Measurements from ENCODE around the gene CASP2. TPM values are rescaled to one million over a fixed set of nuclear protein-coding genes. Genes with fewer than 3 reads are reported as not detected.

Gene CASP2
- total RNA-seq, 1 experiment from 2014 or later: 64.1 TPM

- H3K27ac ChIP-seq (ENCODE audit: low read depth, low read length): no peak overlapping the region
- H4K20me1 ChIP-seq (ENCODE audit: insufficient read depth): no peaks in the 10 kb centered on the region
- H3K27me3 ChIP-seq (ENCODE audit: insufficient read depth, low read length): no peaks in the 10 kb centered on the region
- H2AFZ ChIP-seq (ENCODE audit: low read depth, low read length, poor library complexity, severe bottlenecking): no peak overlapping the region
- H3K79me2 ChIP-seq (ENCODE audit: insufficient read depth, low read length): no peaks in the 10 kb centered on the region
- no peak overlapping the region for H3K4me3 ChIP-seq (replicated peaks in 1 of 2; ENCODE audit: low read depth in 1 of 2, low read length in 2 of 2)
- H3K9me3 ChIP-seq (ENCODE audit: control insufficient read depth in 1 of 2, insufficient read depth in 1 of 2, low read depth in 1 of 2, low read length in 2 of 2): no peaks in the 10 kb centered on the region
- no TSS peak for BruUV-seq (replicated peaks)
- H3K4me2 ChIP-seq (ENCODE audit: low read length): no peak overlapping the region
- POLR2A ChIA-PET: no interaction called here
- intact Hi-C loops (cut with micrococcal nuclease): no loop called here
- no peaks in the 10 kb centered on the region for H3K4me1 ChIP-seq (ENCODE audit: control insufficient read depth in 1 of 2, insufficient read depth in 2 of 2, low read length in 2 of 2)
- CTCF ChIA-PET: no interaction called here
- TF ChIP-seq ATF3 (IDR thresholded peaks at IDR 0.05) (no peak), MAX (IDR thresholded peaks at IDR 0.05) (no peak), ZBTB33 (IDR thresholded peaks at IDR 0.05; ENCODE audit: extremely low read depth, insufficient replicate concordance, low read length) (no peak), SP1 (IDR thresholded peaks at IDR 0.05; ENCODE audit: low read depth) (no peak), FOSL1 (IDR thresholded peaks at IDR 0.05; ENCODE audit: low read depth) (no peak), TCF7L2 (IDR thresholded peaks at IDR 0.05; ENCODE audit: borderline replicate concordance, extremely low read depth, insufficient read depth, insufficient read length) (no peak), ELF1 (IDR thresholded peaks at IDR 0.05; ENCODE audit: borderline replicate concordance, low read depth) (no peak), JUND (IDR thresholded peaks at IDR 0.05) (no peak), ZFX (IDR thresholded peaks at IDR 0.05) (no peak), CEBPB (IDR thresholded peaks at IDR 0.05; ENCODE audit: low read depth) (no peak)
- H3K9me2 ChIP-seq (ENCODE audit: insufficient read depth): no peaks in the 10 kb centered on the region
- DNase-seq (ENCODE audit: low read depth, low spot score): no peak
- no peak for ATAC-seq
- no peaks in the 10 kb centered on the region for H3K36me3 ChIP-seq (ENCODE audit: control insufficient read depth in 1 of 2, insufficient read depth in 2 of 2, low read length in 2 of 2)
- no peak overlapping the region for H3K9ac ChIP-seq (ENCODE audit: low read length)
- RAD21 ChIA-PET (ENCODE audit: low non-redundant PET in 1 of 2, low total read pairs in 2 of 2, uncharacterized antibody in 2 of 2, unreplicated experiment in 2 of 2): no interaction called here
These were observed 36.1 kb upstream of the CASP2 start for GRCh38 chr7:143252006-143252405.

All from HCT116 (cell line).